ENCODE data around the gene CAVIN3. TPM values are rescaled to one million over a fixed set of nuclear protein-coding genes. Genes with fewer than 3 reads are reported as not detected.

Gene CAVIN3
- total RNA-seq, 1 experiment from 2014 or later: 0.41 TPM

DNA sequence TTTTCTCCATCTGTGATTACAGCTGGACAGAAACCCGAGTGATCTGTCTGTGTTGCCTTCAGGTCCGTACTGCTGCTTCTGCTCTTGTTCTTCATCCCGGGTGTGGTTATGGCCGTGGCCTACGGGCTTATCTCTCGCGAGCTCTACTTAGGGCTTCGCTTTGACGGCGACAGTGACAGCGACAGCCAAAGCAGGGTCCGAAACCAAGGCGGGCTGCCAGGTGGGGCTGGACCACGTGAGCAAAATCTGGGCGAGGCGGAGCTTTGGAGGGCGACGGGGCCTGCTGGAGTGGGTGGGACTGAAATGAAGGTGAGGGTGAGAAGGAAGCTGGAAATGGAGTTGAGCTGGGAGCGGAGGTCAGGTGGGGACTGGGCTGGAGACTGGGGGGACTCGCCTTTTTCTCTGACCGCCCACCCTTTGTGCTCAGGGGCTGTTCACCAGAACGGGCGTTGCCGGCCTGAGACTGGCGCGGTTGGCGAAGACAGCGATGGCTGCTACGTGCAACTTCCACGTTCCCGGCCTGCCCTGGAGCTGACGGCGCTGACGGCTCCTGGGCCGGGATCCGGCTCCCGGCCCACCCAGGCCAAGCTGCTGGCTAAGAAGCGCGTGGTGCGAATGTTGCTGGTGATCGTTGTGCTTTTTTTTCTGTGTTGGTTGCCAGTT, 49.6 kb downstream of the CAVIN3 start:
- DNase-seq (ENCODE audit: low spot score): no peak

DNA sequence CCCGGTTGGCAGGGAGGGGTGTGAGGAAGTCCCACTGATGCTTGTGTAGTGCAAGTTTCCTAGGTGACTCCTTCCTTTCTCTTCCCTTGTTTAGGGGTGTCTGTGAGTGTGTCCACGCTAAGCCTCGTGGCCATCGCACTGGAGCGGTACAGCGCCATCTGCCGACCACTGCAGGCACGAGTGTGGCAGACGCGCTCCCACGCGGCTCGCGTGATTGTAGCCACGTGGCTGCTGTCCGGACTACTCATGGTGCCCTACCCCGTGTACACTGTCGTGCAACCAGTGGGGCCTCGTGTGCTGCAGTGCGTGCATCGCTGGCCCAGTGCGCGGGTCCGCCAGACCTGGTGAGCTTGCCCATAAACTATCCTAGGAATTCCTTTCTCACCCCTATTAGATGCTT, 50.3 kb downstream of the CAVIN3 start:
- no peak for DNase-seq (ENCODE audit: low spot score)

Other genes with a start within 250 kb of the CAVIN3 start
- gene OR56B4, start 212.8 kb downstream of the CAVIN3 start, total RNA-seq (2014; rRNA removed; shearing (Covaris generic)): not detected in 2 replicates
- not detected in 2 replicates for gene OR52B2, start 150.2 kb downstream of the CAVIN3 start, total RNA-seq (2014; rRNA removed; shearing (Covaris generic))
- gene OR52W1, start 121.3 kb downstream of the CAVIN3 start, total RNA-seq (2014; rRNA removed; shearing (Covaris generic)): not detected in 2 replicates
- not detected in 2 replicates for gene C11orf42, start 114.9 kb downstream of the CAVIN3 start, total RNA-seq (2014; rRNA removed; shearing (Covaris generic))
- 5.0 and 7.1 TPM in 2 replicates for gene FHIP1B, start 85.9 kb downstream of the CAVIN3 start, total RNA-seq (2014; rRNA removed; shearing (Covaris generic))
- gene CNGA4, start 81.4 kb downstream of the CAVIN3 start, total RNA-seq (2014; rRNA removed; shearing (Covaris generic)): not detected in 2 replicates
- not detected in 2 replicates for gene CCKBR, start 60.7 kb downstream of the CAVIN3 start, total RNA-seq (2014; rRNA removed; shearing (Covaris generic))
- gene SMPD1, start 70.0 kb upstream of the CAVIN3 start, total RNA-seq (2014; rRNA removed; shearing (Covaris generic)): 44.5 and 80.7 TPM in 2 replicates
- gene APBB1, start 98.6 kb upstream of the CAVIN3 start, total RNA-seq (2014; rRNA removed; shearing (Covaris generic)): 5.2 and 6.3 TPM in 2 replicates
- 0.72 TPM in 1 of 2 replicates, not detected in the other for gene HPX, start 120.5 kb upstream of the CAVIN3 start, total RNA-seq (2014; rRNA removed; shearing (Covaris generic))
- 10.6 and 15.1 TPM in 2 replicates for gene TRIM3, start 153.4 kb upstream of the CAVIN3 start, total RNA-seq (2014; rRNA removed; shearing (Covaris generic))
- 83.1 and 92.4 TPM in 2 replicates for gene ARFIP2, start 160.8 kb upstream of the CAVIN3 start, total RNA-seq (2014; rRNA removed; shearing (Covaris generic))
- gene TIMM10B, start 161.0 kb upstream of the CAVIN3 start, total RNA-seq (2014; rRNA removed; shearing (Covaris generic)): 44.4 and 45.7 TPM in 2 replicates
- gene DNHD1, start 176.8 kb upstream of the CAVIN3 start, total RNA-seq (2014; rRNA removed; shearing (Covaris generic)): 0.90 and 1.2 TPM in 2 replicates

Data from H4 (cell line).